Dendritic cell treated with granulocyte-macrophage colony-stimulating factor and Interleukin-4, amounts not matched to agents 40 ng/mL and 50 ng/mL, for 4 days (primary cell): ENCODE measurements around the gene SFT2D1.
"Not testable (repeated sequence)": the region's sequence is repeated elsewhere in the genome, so short reads cannot be mapped to it uniquely, and the experiment has no call there.

ENCODE experiments used
- H3K27ac Mint-ChIP-seq: one replicate; pipeline ENCODE4 v1.8.0; 2022; ENCODE audit warnings: mild to moderate bottlenecking, mixed read lengths
- H3K27me3 Mint-ChIP-seq: one replicate; pipeline ENCODE4 v1.8.0; 2022; ENCODE audit warnings: mild to moderate bottlenecking, mixed read lengths
- H3K36me3 Mint-ChIP-seq: one replicate; pipeline ENCODE4 v1.8.0; 2022; ENCODE audit warnings: low read depth, mixed read lengths
- H3K4me1 Mint-ChIP-seq: one replicate; pipeline ENCODE4 v1.8.0; 2022; ENCODE audit warnings: low read depth, mixed read lengths
- H3K4me3 Mint-ChIP-seq: one replicate; pipeline ENCODE4 v1.8.0; 2022; ENCODE audit warnings: mild to moderate bottlenecking, moderate library complexity, mixed read lengths
- H3K9me3 Mint-ChIP-seq: one replicate; pipeline ENCODE4 v1.8.0; 2022; ENCODE audit warnings: mixed read lengths
- intact Hi-C: fragments of 100-400 bp; cut with micrococcal nuclease; formaldehyde crosslinking; loops from one replicate; pipeline ENCODE4 v1.15.0; 2022

Gene SFT2D1

GRCh38 chr6:166342349-166343149 is at the start of gene SFT2D1:
SFT2D1 (minus strand) TSS chr6:166342545; CDS start chr6:166342481, 64 bp downstream.
- Mint-ChIP-seq H3K9me3 (no peaks in the 10 kb centered on the region), H3K4me3 (peak within 1 kb of the TSS; percentile 92)

GRCh38 chr6:166389119-166389518 is 46.8 kb upstream of the SFT2D1 start:
- Mint-ChIP-seq H3K27ac (no peak overlapping the region), H3K36me3 (no peaks in the 10 kb centered on the region), H3K27me3 (peaks cover 7% of the 10 kb centered on the region), H3K4me1 (peaks cover 8% of the 10 kb centered on the region), H3K9me3 (no peaks in the 10 kb centered on the region), H3K4me3 (no peak overlapping the region)
- intact Hi-C loops = no loop called here

More at GRCh38 chr6:166342349-166343149, at the start of gene SFT2D1:
- Mint-ChIP-seq H3K4me1 (peaks cover 27% of the 10 kb centered on the region), H3K27me3 (no peaks in the 10 kb centered on the region), H3K27ac (peak within 1 kb of the TSS; percentile 94), H3K36me3 (peaks cover 12% of the 10 kb centered on the region)
- intact Hi-C loops = loop anchor here (1.0 to 2.0 kb wide), 2 partner anchors 39 to 84 kb away; no protein-coding TSS in a partner anchor

GRCh38 chr6:166388290-166389004 is 46.1 kb upstream of the SFT2D1 start:
- Mint-ChIP-seq H3K36me3 (no peaks in the 10 kb centered on the region), H3K27me3 (peaks cover 7% of the 10 kb centered on the region), H3K9me3 (no peaks in the 10 kb centered on the region), H3K4me3 (no peak overlapping the region), H3K4me1 (peaks cover 8% of the 10 kb centered on the region), H3K27ac (no peak overlapping the region)
- intact Hi-C loops = no loop called here

- Mint-ChIP-seq H3K36me3 (no peaks in the 10 kb centered on the region), H3K9me3 (no peaks in the 10 kb centered on the region), H3K27me3 (peaks cover 7% of the 10 kb centered on the region), H3K27ac (no peak overlapping the region), H3K4me3 (no peak overlapping the region), H3K4me1 (peaks cover 8% of the 10 kb centered on the region)
- intact Hi-C loops = no loop called here
These were observed 45.4 kb upstream of the SFT2D1 start for GRCh38 chr6:166387642-166388289.

GRCh38 chr6:166387098-166387497 is 44.8 kb upstream of the SFT2D1 start:
- H3K4me3 Mint-ChIP-seq, H3K9me3 Mint-ChIP-seq, H3K27me3 Mint-ChIP-seq, H3K4me1 Mint-ChIP-seq, H3K36me3 Mint-ChIP-seq, H3K27ac Mint-ChIP-seq, intact Hi-C loops: not testable (repeated sequence)

- H3K36me3 Mint-ChIP-seq = peaks cover 9% of the 10 kb centered on the region
These were observed 43.8 kb upstream of the SFT2D1 start for GRCh38 chr6:166386111-166386510.

GRCh38 chr6:166383802-166384363 is 41.5 kb upstream of the SFT2D1 start:
- intact Hi-C loops = loop anchor here (1.0 kb wide), 1 partner anchor 125 kb away; no protein-coding TSS in a partner anchor
- not testable (repeated sequence) for H3K9me3 Mint-ChIP-seq

More at GRCh38 chr6:166386111-166386510, 43.8 kb upstream of the SFT2D1 start:
- Mint-ChIP-seq H3K4me3 (no peak overlapping the region), H3K27me3 (peaks cover 3% of the 10 kb centered on the region), H3K4me1 (peaks cover 18% of the 10 kb centered on the region), H3K9me3 (no peaks in the 10 kb centered on the region), H3K27ac (no peak overlapping the region)
- intact Hi-C loops = no loop called here

GRCh38 chr6:166382933-166383801 is 40.8 kb upstream of the SFT2D1 start, which contains the start of gene MPC1:
MPC1 (minus strand) TSS chr6:166382940; CDS start chr6:166382876, 64 bp downstream.
- H3K4me1 Mint-ChIP-seq = peaks cover 11% of the 10 kb centered on the region
- peak within 1 kb of the TSS; percentile 92 for H3K27ac Mint-ChIP-seq
- no peaks in the 10 kb centered on the region for H3K9me3 Mint-ChIP-seq
- peak within 1 kb of the TSS; percentile 96 for H3K4me3 Mint-ChIP-seq
- intact Hi-C loops = loop anchor here (1.0 kb wide), 1 partner anchor 124 kb away; no protein-coding TSS in a partner anchor
- no peaks in the 10 kb centered on the region for H3K27me3 Mint-ChIP-seq
- peaks cover 9% of the 10 kb centered on the region for H3K36me3 Mint-ChIP-seq

More at GRCh38 chr6:166383802-166384363, 41.5 kb upstream of the SFT2D1 start:
- not testable (repeated sequence) for H3K27me3 Mint-ChIP-seq, H3K36me3 Mint-ChIP-seq
- peaks cover 11% of the 10 kb centered on the region for H3K4me1 Mint-ChIP-seq
- peak overlapping the region; percentile 96 for H3K4me3 Mint-ChIP-seq
- H3K27ac Mint-ChIP-seq = peak overlapping the region; percentile 92

GRCh38 chr6:166382500-166382932 is 40.2 kb upstream of the SFT2D1 start:
- peak overlapping the region; percentile 96 for H3K4me3 Mint-ChIP-seq
- peak overlapping the region; percentile 92 for H3K27ac Mint-ChIP-seq
- no peaks in the 10 kb centered on the region for H3K27me3 Mint-ChIP-seq
- peaks cover 9% of the 10 kb centered on the region for H3K36me3 Mint-ChIP-seq
- H3K4me1 Mint-ChIP-seq = peaks cover 11% of the 10 kb centered on the region
- intact Hi-C loops = no loop called here
- no peaks in the 10 kb centered on the region for H3K9me3 Mint-ChIP-seq

- no peaks in the 10 kb centered on the region for H3K9me3 Mint-ChIP-seq
- H3K4me3 Mint-ChIP-seq = peak overlapping the region; percentile 96
- peaks cover 11% of the 10 kb centered on the region for H3K4me1 Mint-ChIP-seq
- no peaks in the 10 kb centered on the region for H3K27me3 Mint-ChIP-seq
- peaks cover 14% of the 10 kb centered on the region for H3K36me3 Mint-ChIP-seq
- peak overlapping the region; percentile 92 for H3K27ac Mint-ChIP-seq
- intact Hi-C loops = loop anchor here (1.0 kb wide), 1 partner anchor 40 kb away; the partner anchor contains the start of gene SFT2D1
These were observed 39.6 kb upstream of the SFT2D1 start for GRCh38 chr6:166381733-166382499.

GRCh38 chr6:166381381-166381732 is 39.0 kb upstream of the SFT2D1 start:
- intact Hi-C loops = loop anchor here (1.0 kb wide), 1 partner anchor 39 kb away; the partner anchor contains the start of gene SFT2D1
- Mint-ChIP-seq H3K4me1 (peaks cover 11% of the 10 kb centered on the region), H3K36me3 (peaks cover 15% of the 10 kb centered on the region), H3K9me3 (no peaks in the 10 kb centered on the region), H3K27ac (peak overlapping the region; percentile 92), H3K4me3 (peak overlapping the region; percentile 96), H3K27me3 (no peaks in the 10 kb centered on the region)

- intact Hi-C loops = no loop called here
- no peaks in the 10 kb centered on the region for H3K27me3 Mint-ChIP-seq
- no peak overlapping the region for H3K27ac Mint-ChIP-seq
- no peak overlapping the region for H3K4me3 Mint-ChIP-seq
- H3K36me3 Mint-ChIP-seq = peaks cover 15% of the 10 kb centered on the region
- H3K9me3 Mint-ChIP-seq = no peaks in the 10 kb centered on the region
- peaks cover 11% of the 10 kb centered on the region for H3K4me1 Mint-ChIP-seq
These were observed 37.5 kb upstream of the SFT2D1 start for GRCh38 chr6:166379800-166380199.
